Fibroblast of lung (primary cell): Measurements from ENCODE around the gene DENR. TPM values are rescaled to one million over a fixed set of nuclear protein-coding genes. Genes with fewer than 3 reads are reported as not detected.
"Not testable (repeated sequence)": the region's sequence is repeated elsewhere in the genome, so short reads cannot be mapped to it uniquely, and the experiment has no call there.

Experiments used
- DNase-seq, 2 donors: peaks; one replicate each; pipeline versions ENCODE4 v3.0.0 to v3.0.0-alpha.2; 2010; ENCODE audit warnings: low read depth in 2 of 2
- H2AFZ ChIP-seq: 2 replicates; pipeline ENCODE4 v1.5.1; 2012; ENCODE audit warnings: low read length, control low read depth, inconsistent platforms
- H3K27ac ChIP-seq: 2 replicates; pipeline ENCODE4 v1.5.1; 2011; ENCODE audit warnings: low read length, control low read depth; ENCODE audit not compliant: insufficient read depth
- H3K27me3 ChIP-seq: 2 replicates; pipeline ENCODE4 v1.5.1; 2011; ENCODE audit warnings: mild to moderate bottlenecking, low read length; ENCODE audit not compliant: control insufficient read depth, insufficient read depth
- H3K36me3 ChIP-seq: 2 replicates; pipeline ENCODE4 v1.5.1; 2011; ENCODE audit warnings: low read length; ENCODE audit not compliant: control insufficient read depth, insufficient read depth
- H3K4me1 ChIP-seq: 2 replicates; pipeline ENCODE4 v1.5.1; 2011; ENCODE audit warnings: low read length; ENCODE audit not compliant: control insufficient read depth, insufficient read depth; ENCODE audit errors: extremely low read depth
- H3K4me2 ChIP-seq: 2 replicates; pipeline ENCODE4 v1.5.1; 2011; ENCODE audit warnings: low read length, control low read depth; ENCODE audit not compliant: insufficient read depth; ENCODE audit errors: extremely low read depth
- H3K4me3 ChIP-seq, 4 experiments: fragments of 200-600 bp in 1 of 4; sonication (generic) in 1 of 4; replicated peaks in 1 of 4; 2 replicates each; pipeline ENCODE4 v1.5.1; 2011 to 2016; ENCODE audit warnings: low read length in 4 of 4, low read depth in 3 of 4, mild to moderate bottlenecking in 3 of 4, control low read depth in 2 of 4, inconsistent platforms in 1 of 4, mixed read lengths in 1 of 4; ENCODE audit not compliant: insufficient read depth in 1 of 4; ENCODE audit errors: control extremely low read depth in 1 of 4
- H3K79me2 ChIP-seq: 2 replicates; pipeline ENCODE4 v1.5.1; 2012; ENCODE audit warnings: mild to moderate bottlenecking, low read length, inconsistent platforms; ENCODE audit not compliant: control insufficient read depth, insufficient read depth
- H3K9ac ChIP-seq: 2 replicates; pipeline ENCODE4 v1.5.1; 2011; ENCODE audit warnings: mild to moderate bottlenecking, low read length, control low read depth; ENCODE audit not compliant: insufficient read depth
- H3K9me3 ChIP-seq: 2 replicates; pipeline ENCODE4 v1.5.1; 2012; ENCODE audit warnings: low read depth, low read length; ENCODE audit not compliant: control insufficient read depth, insufficient read depth
- H4K20me1 ChIP-seq: 2 replicates; pipeline ENCODE4 v1.5.1; 2011; ENCODE audit warnings: low read length; ENCODE audit not compliant: control insufficient read depth, insufficient read depth; ENCODE audit errors: extremely low read depth
- CTCF ChIP-seq, 2 donors: IDR thresholded peaks in 1 of 2; conservative IDR thresholded peaks in 1 of 2; 1 replicate in 1 of 2; 2 replicates in 1 of 2; pipeline ENCODE4 v1.5.1; 2011 to 2012; ENCODE audit warnings: low read length in 2 of 2, control low read depth in 1 of 2, inconsistent platforms in 1 of 2, low read depth in 1 of 2, mild to moderate bottlenecking in 1 of 2
- EZH2 ChIP-seq: IDR thresholded peaks from 2 replicates; pipeline ENCODE4 v1.5.1; 2012; ENCODE audit warnings: low read length, control low read depth, mild to moderate bottlenecking; ENCODE audit errors: missing control alignments
- polyA plus RNA-seq, 2 donors: library from polyadenylated mRNA; depleted of rRNA in 1 of 2; stranded (reverse) in 1 of 2; unstranded in 1 of 2; fragments of >200 nt; gene quantifications; 2 replicates each; pipeline ENCODE4 v1.2.1, GENCODE V29; 2011 to 2012; ENCODE audit warnings: missing spikeins in 1 of 2
- total RNA-seq: library from RNA; depleted of rRNA; stranded (reverse); fragments of >200 nt; gene quantifications from 2 replicates; pipeline ENCODE4 v1.2.1, GENCODE V29; 2014

DENR gene
- total and polyA plus RNA-seq, 2 donors (not counting 1 experiment from before 2014, with no cell fraction given), result 40.6 to 49.1 TPM

GRCh38 chr12:122711266-122711665 lies 41.4 kb upstream of the DENR start:
- not testable (repeated sequence) for DNase-seq, H3K9me3 ChIP-seq, H3K27me3 ChIP-seq, H3K27ac ChIP-seq, H3K79me2 ChIP-seq, H3K4me2 ChIP-seq, H4K20me1 ChIP-seq, H2AFZ ChIP-seq, H3K9ac ChIP-seq, H3K4me1 ChIP-seq, H3K36me3 ChIP-seq, H3K4me3 ChIP-seq

GRCh38 chr12:122713491-122714188 lies 39.0 kb upstream of the DENR start:
- H3K9me3 ChIP-seq, H2AFZ ChIP-seq, DNase-seq, H3K4me2 ChIP-seq, H3K9ac ChIP-seq, H4K20me1 ChIP-seq, H3K27ac ChIP-seq, H3K4me1 ChIP-seq, H3K36me3 ChIP-seq, H3K27me3 ChIP-seq, H3K4me3 ChIP-seq, H3K79me2 ChIP-seq: not testable (repeated sequence)

DNA sequence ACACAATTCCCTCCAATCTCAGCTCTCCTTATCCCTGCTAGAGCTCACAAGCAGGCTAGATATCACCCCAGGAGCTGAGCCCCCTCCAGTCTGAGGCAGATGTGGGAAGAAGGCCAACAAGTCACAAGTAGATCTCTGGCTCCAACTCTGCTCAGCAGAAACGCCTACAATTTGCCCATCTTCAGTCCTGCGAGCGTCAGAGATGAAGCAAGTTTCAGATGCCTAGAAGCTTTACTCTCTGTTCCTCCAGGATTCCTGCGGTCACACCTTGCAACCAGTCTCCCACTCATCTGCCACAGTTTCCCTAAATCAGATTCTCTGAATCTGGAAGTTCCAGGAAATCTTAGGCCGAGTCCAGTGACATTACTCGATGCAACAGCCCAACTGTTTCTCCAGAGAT lies 37.4 kb upstream of the DENR start:
- not testable (repeated sequence) for H3K79me2 ChIP-seq, H3K27ac ChIP-seq, H3K9ac ChIP-seq, H3K36me3 ChIP-seq, H4K20me1 ChIP-seq, H3K4me1 ChIP-seq, H3K27me3 ChIP-seq, DNase-seq, H2AFZ ChIP-seq, H3K9me3 ChIP-seq, H3K4me2 ChIP-seq, H3K4me3 ChIP-seq

DNA sequence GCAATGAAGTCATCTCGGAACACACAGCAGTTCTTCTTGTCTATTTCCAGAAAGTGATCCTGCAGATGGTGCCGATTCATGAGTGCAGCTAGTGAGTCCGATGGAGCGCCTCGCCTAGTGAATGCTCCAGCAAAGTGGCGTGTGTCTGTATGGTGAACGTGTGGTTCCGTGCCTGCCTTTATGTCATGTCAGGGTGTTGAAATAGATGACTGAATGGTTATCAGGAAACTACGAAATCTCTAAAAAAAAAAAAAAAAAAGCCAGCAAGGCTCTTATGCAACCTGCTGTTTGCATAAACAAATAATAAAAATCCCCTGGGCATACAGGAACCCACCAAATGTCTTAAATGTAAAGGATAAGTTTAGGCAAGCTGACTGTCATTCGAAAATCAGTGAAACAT lies 36.0 kb upstream of the DENR start, which contains the start of gene HCAR3:
HCAR3 (minus strand) TSS at position 154 of the 400 bp plus-strand sequence; CDS start at position 80, 74 bp downstream.
- not testable (repeated sequence) for H3K4me1 ChIP-seq, H4K20me1 ChIP-seq, H3K79me2 ChIP-seq, H3K4me3 ChIP-seq, DNase-seq, H3K4me2 ChIP-seq, H2AFZ ChIP-seq, H3K27ac ChIP-seq, H3K9ac ChIP-seq, H3K9me3 ChIP-seq, H3K36me3 ChIP-seq, H3K27me3 ChIP-seq

DNA sequence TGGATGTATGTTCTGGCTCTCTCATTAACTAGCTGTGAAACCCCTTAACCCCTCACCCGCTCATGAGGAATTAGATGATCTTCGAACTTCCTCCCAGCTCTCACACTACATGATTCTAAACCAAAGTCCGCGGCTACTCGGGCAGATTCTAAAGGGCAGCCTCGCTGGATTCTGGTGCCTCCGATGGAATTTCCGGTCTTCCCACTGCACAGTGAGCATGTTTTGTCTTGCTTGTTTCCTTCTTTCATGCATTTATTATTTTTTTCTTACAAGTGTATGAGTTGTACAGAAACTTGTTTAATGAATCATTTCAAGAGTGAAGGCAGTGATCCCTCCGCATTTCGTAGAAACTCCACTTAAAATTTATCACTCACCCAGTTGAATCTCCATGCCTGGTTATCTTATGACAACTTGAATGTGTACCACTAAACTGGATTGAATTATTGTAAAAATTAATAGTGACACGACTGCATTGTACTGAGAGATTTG lies 31.5 kb upstream of the DENR start:
- H3K4me1 ChIP-seq, result no peaks in the 10 kb centered on the region
- no peak overlapping the region for H2AFZ ChIP-seq
- H3K79me2 ChIP-seq, result no peaks in the 10 kb centered on the region
- no peaks in the 10 kb centered on the region for H3K36me3 ChIP-seq
- no peak overlapping the region for H3K4me3 ChIP-seq
- TF ChIP-seq CTCF (conservative IDR thresholded peaks at IDR 0.05 in 1 of 2, IDR thresholded peaks at IDR 0.05 in 1 of 2; ENCODE audit: low read depth in 1 of 2, low read length in 2 of 2), result no peak
- TF ChIP-seq EZH2, result no peak
- no peak overlapping the region for H3K9ac ChIP-seq
- no peak overlapping the region for H3K4me2 ChIP-seq
- no peaks in the 10 kb centered on the region for H4K20me1 ChIP-seq
- no peaks in the 10 kb centered on the region for H3K9me3 ChIP-seq
- H3K27ac ChIP-seq, result no peak overlapping the region
- peak in 1 of 2 donors; percentile 65 for DNase-seq
- no peaks in the 10 kb centered on the region for H3K27me3 ChIP-seq
